Measurements from ENCODE around the gene HECW1. TPM values are rescaled to one million over a fixed set of nuclear protein-coding genes. Genes with fewer than 3 reads are reported as not detected.

The HECW1 gene
- total and polyA plus RNA-seq, 10 of the 15 experiments (the other 5 are each of a cell fraction or from before 2014, with no cell fraction given): under 0.01 to 0.31 (median 0.04) TPM; not detected in 3

GRCh38 chr7:43111630-43112458 is 603 bp upstream of the HECW1 start:
- CTCF ChIA-PET: interaction anchor here (1.5 to 2.2 kb wide), 3 partner anchors 40 to 171 kb away, joined by 3 to 11 read pairs (median 4); no protein-coding TSS in a partner anchor
- 63% methylated on average over 13 of the region's 17 CpGs for WGBS (ENCODE audit: insufficient coverage, insufficient replicate concordance, low lambda C conversion rate, missing lambda C conversion rate)
- intact Hi-C loops (cut with micrococcal nuclease; ENCODE audit: unreplicated experiment) (loop anchor here (5.0 kb wide), 1 partner anchor 150 kb away; no protein-coding TSS in a partner anchor), in situ Hi-C loops (cut with MboI) (no loop called here)
- no peaks in the 10 kb centered on the region; the same call in 1 of the 2 replicates for H3K4me1 ChIP-seq (ENCODE audit: control insufficient read depth, insufficient read depth, low read length)
- no TSS peak for BruUV-seq (replicated peaks)
- SMC1A ChIA-PET (ENCODE audit: uncharacterized antibody, unreplicated experiment): interaction anchor here (0.7 to 2.9 kb wide), 6 partner anchors 11 to 170 kb away, joined by 3 to 14 read pairs (median 4); no protein-coding TSS in a partner anchor
- no peak overlapping the region for H3K4me3 ChIP-seq
- no peaks in the 10 kb centered on the region for H3K79me2 ChIP-seq (ENCODE audit: control insufficient read depth, insufficient read depth, low read length)
- POLR2A ChIA-PET: no interaction called here
- no peak overlapping the region for H2AFZ ChIP-seq (ENCODE audit: control insufficient read depth, low read depth, low read length)
- no peak overlapping the region for H3K9ac ChIP-seq (ENCODE audit: control insufficient read depth, insufficient read depth, low read length)
- peak; percentile 47 for ATAC-seq
- H3K9me3 ChIP-seq (replicated peaks; ENCODE audit: control insufficient read depth, insufficient read depth, low read length): no peaks in the 10 kb centered on the region
- DNase-seq (ENCODE audit: low read depth, low spot score): no peak
- H3K27ac ChIP-seq (ENCODE audit: control insufficient read depth, insufficient read depth): no peak overlapping the region
- RAD21 ChIA-PET (ENCODE audit: unreplicated experiment): no interaction called here
- no peak overlapping the region for H3K4me2 ChIP-seq (ENCODE audit: control insufficient read depth, insufficient read depth)
- H3K36me3 ChIP-seq (ENCODE audit: control insufficient read depth in 2 of 2, insufficient read depth in 2 of 2, low read length in 1 of 2): no peaks in the 10 kb centered on the region
- TF ChIP-seq CBX3 (IDR thresholded peaks at IDR 0.05; ENCODE audit: borderline replicate concordance, low read depth): no peak
- no peak for TF ChIP-seq PML (IDR thresholded peaks at IDR 0.05; ENCODE audit: low read length)
- peak; percentile 84; the same call in 1 of the 2 replicates for TF ChIP-seq EZH2 (IDR thresholded peaks at IDR 0.05; ENCODE audit: borderline replicate concordance, control insufficient read depth, low read depth, low read length)
- no peaks in the 10 kb centered on the region for H4K20me1 ChIP-seq (ENCODE audit: control insufficient read depth, insufficient read depth)
- peak; percentile 44 for FAIRE-seq
- peaks cover 3 to 13% of the 10 kb centered on the region in 2 experiments for H3K27me3 ChIP-seq (replicated peaks in 1 of 2; ENCODE audit: control insufficient read depth in 2 of 2, insufficient read depth in 2 of 2, low read length in 1 of 2)

GRCh38 chr7:43112941-43113621 is 634 bp downstream of the HECW1 start:
- H3K9ac ChIP-seq (ENCODE audit: control insufficient read depth, insufficient read depth, low read length): no peak overlapping the region
- peak overlapping the region; percentile 7; the same call in 1 of the 2 replicates for H2AFZ ChIP-seq (ENCODE audit: control insufficient read depth, low read depth, low read length)
- H3K4me1 ChIP-seq (ENCODE audit: control insufficient read depth, insufficient read depth, low read length): no peaks in the 10 kb centered on the region; the same call in 1 of the 2 replicates
- intact Hi-C loops (cut with micrococcal nuclease; ENCODE audit: unreplicated experiment) (loop anchor here (5.0 kb wide), 1 partner anchor 149 kb away; no protein-coding TSS in a partner anchor), in situ Hi-C loops (cut with MboI) (no loop called here)
- no peak overlapping the region for H3K27ac ChIP-seq (ENCODE audit: control insufficient read depth, insufficient read depth)
- FAIRE-seq (no peak), ATAC-seq (peak; percentile 35), DNase-seq (ENCODE audit: low read depth, low spot score) (no peak)
- ChIA-PET SMC1A (ENCODE audit: uncharacterized antibody, unreplicated experiment) (no interaction called here), POLR2A (no interaction called here), CTCF (interaction anchor here (1.9 kb wide), 1 partner anchor 172 kb away, joined by 4 read pairs; no protein-coding TSS in a partner anchor), RAD21 (ENCODE audit: unreplicated experiment) (no interaction called here)
- WGBS (ENCODE audit: insufficient coverage, insufficient replicate concordance, low lambda C conversion rate, missing lambda C conversion rate): 39% methylated on average over 34 of the region's 64 CpGs
- H3K9me3 ChIP-seq (replicated peaks; ENCODE audit: control insufficient read depth, insufficient read depth, low read length): no peaks in the 10 kb centered on the region
- H3K27me3 ChIP-seq (replicated peaks in 1 of 2; ENCODE audit: control insufficient read depth in 2 of 2, insufficient read depth in 2 of 2, low read length in 1 of 2): peaks cover 3 to 13% of the 10 kb centered on the region in 2 experiments
- no peaks in the 10 kb centered on the region for H3K79me2 ChIP-seq (ENCODE audit: control insufficient read depth, insufficient read depth, low read length)
- no peaks in the 10 kb centered on the region for H3K36me3 ChIP-seq (ENCODE audit: control insufficient read depth in 2 of 2, insufficient read depth in 2 of 2, low read length in 1 of 2)
- H3K4me3 ChIP-seq: peak overlapping the region; percentile 55; the same call in 1 of the 2 replicates
- H4K20me1 ChIP-seq (ENCODE audit: control insufficient read depth, insufficient read depth): no peaks in the 10 kb centered on the region
- TF ChIP-seq HDAC2 (IDR thresholded peaks at IDR 0.05) (no peak), RCOR1 (conservative IDR thresholded peaks at IDR 0.05; ENCODE audit: low read depth, low read length) (no peak), TBL1XR1 (IDR thresholded peaks at IDR 0.05; ENCODE audit: low read depth, low read length) (no peak), MLLT1 (IDR thresholded peaks at IDR 0.05) (no peak), SMARCA5 (IDR thresholded peaks at IDR 0.05) (no peak), GATAD2B (conservative IDR thresholded peaks at IDR 0.05; ENCODE audit: low read depth) (no peak), WRNIP1 (IDR thresholded peaks at IDR 0.05; ENCODE audit: borderline replicate concordance, low read depth, low read length) (no peak)
- BruUV-seq (replicated peaks): no TSS peak
- H3K4me2 ChIP-seq (ENCODE audit: control insufficient read depth, insufficient read depth): peak overlapping the region; percentile 72

Data from GM12878 (cell line).